GM21529 (cell line): ENCODE results near the gene ANGPTL4.
A peak's percentile ranks its signal among the peaks of the same experiment; 100 is the strongest.
"Not testable (repeated sequence)": the region's sequence is repeated elsewhere in the genome, so short reads cannot be mapped to it uniquely, and the experiment has no call there.

Source experiments
- ATAC-seq: cut with Tn5 transposase; IDR thresholded peaks from one replicate; pipeline ENCODE4 v1.9.1; 2021; ENCODE audit not compliant: unreplicated experiment

Gene ANGPTL4

GRCh38 chr19:8333767-8334457, 30.0 kb upstream of the ANGPTL4 start:
- ATAC-seq, result no peak

- ATAC-seq, result no peak
These were observed 29.3 kb upstream of the ANGPTL4 start for GRCh38 chr19:8334458-8335342.

GRCh38 chr19:8335343-8336071, 28.4 kb upstream of the ANGPTL4 start:
- ATAC-seq, result no peak

- no peak for ATAC-seq
These were observed 27.8 kb upstream of the ANGPTL4 start for GRCh38 chr19:8336072-8336569.

- no peak for ATAC-seq
These were observed 27.3 kb upstream of the ANGPTL4 start for GRCh38 chr19:8336660-8337059.

GRCh38 chr19:8337728-8338127, 26.2 kb upstream of the ANGPTL4 start:
- ATAC-seq, result no peak

- no peak for ATAC-seq
These were observed 25.1 kb upstream of the ANGPTL4 start for GRCh38 chr19:8338835-8339234.

- no peak for ATAC-seq
These were observed 23.4 kb upstream of the ANGPTL4 start for GRCh38 chr19:8340341-8341096.

GRCh38 chr19:8341504-8341903, 22.5 kb upstream of the ANGPTL4 start:
- not testable (repeated sequence) for ATAC-seq

GRCh38 chr19:8342316-8342683, 21.7 kb upstream of the ANGPTL4 start:
- ATAC-seq, result no peak

GRCh38 chr19:8342684-8343482, 21.1 kb upstream of the ANGPTL4 start, which contains the start of gene KANK3:
Gene KANK3, minus strand, starts transcription at chr19:8343262. Its CDS starts 5,434 bp downstream, at chr19:8337828.
- ATAC-seq, result peak; percentile 90

- ATAC-seq, result no peak
These were observed 20.5 kb upstream of the ANGPTL4 start for GRCh38 chr19:8343483-8343844.

- not testable (repeated sequence) for ATAC-seq
These were observed 14.2 kb upstream of the ANGPTL4 start for GRCh38 chr19:8349629-8350372.

- ATAC-seq, result no peak
These were observed 11.7 kb upstream of the ANGPTL4 start for GRCh38 chr19:8352134-8352827.

- ATAC-seq, result not testable (repeated sequence)
These were observed 11.1 kb upstream of the ANGPTL4 start for GRCh38 chr19:8352845-8353244.

- no peak for ATAC-seq
These were observed 8.1 kb upstream of the ANGPTL4 start for GRCh38 chr19:8355631-8356402.

- no peak for ATAC-seq
These were observed 6.9 kb upstream of the ANGPTL4 start for GRCh38 chr19:8357007-8357521.

GRCh38 chr19:8358948-8359347, 5.0 kb upstream of the ANGPTL4 start:
- ATAC-seq, result no peak
